GM12878 (cell line): Measurements from ENCODE around the gene ZBED4. TPM values are rescaled to one million over a fixed set of nuclear protein-coding genes. Genes with fewer than 3 reads are reported as not detected.

Experiments
- ATAC-seq: fragments of 200-7000 bp; cut with Tn5 transposase; 3 replicates; pipeline ENCODE4 v1.9.1; 2020; ENCODE audit warnings: mild to moderate bottlenecking, moderate library complexity
- BruUV-seq: library from RNA; stranded (reverse); fragments of 400-500 nt; replicated peaks from 2 replicates; lab custom pipeline; 2021; lab: Mats Ljungman, UMichigan
- CTCF ChIA-PET: fragments of 300-600 bp; sonication (Branson Sonifier 250); formaldehyde crosslinking; extraction: SDS; loops from one replicate; lab custom pipeline; 2021; ENCODE audit warnings: inconsistent platforms; lab: Yijun Ruan, JAX
- POLR2A ChIA-PET: fragments of 350-600 bp; formaldehyde crosslinking; extraction: SDS; loops from one replicate; lab custom pipeline; 2021; ENCODE audit warnings: inconsistent platforms; lab: Charles Lee
- RAD21 ChIA-PET: fragments of 300-600 bp; sonication (Branson Sonifier 250); formaldehyde crosslinking; loops from one replicate; lab custom pipeline; 2023; ENCODE audit warnings: antibody characterized with exemption; ENCODE audit not compliant: unreplicated experiment; lab: Charles Lee
- SMC1A ChIA-PET: fragments of 300-600 bp; sonication (Branson Sonifier 250); formaldehyde crosslinking; loops from one replicate; lab custom pipeline; 2023; ENCODE audit not compliant: unreplicated experiment, uncharacterized antibody; lab: Charles Lee
- DNase-seq: peaks from one replicate; pipeline ENCODE4 v3.0.0-alpha.2; 2011; ENCODE audit warnings: low read depth, low spot score
- FAIRE-seq: peaks from 3 replicates; lab custom pipeline; 2011; peaks lifted over from hg19 to GRCh38; lab: Jason Lieb, UNC
- H2AFZ ChIP-seq: 2 replicates; pipeline ENCODE4 v1.6.0; 2011; ENCODE audit warnings: low read depth, low read length, control low read depth; ENCODE audit not compliant: control insufficient read depth
- H3K27ac ChIP-seq: 2 replicates; pipeline ENCODE4 v1.5.1; 2011; ENCODE audit warnings: control low read depth; ENCODE audit not compliant: control insufficient read depth, insufficient read depth
- H3K27me3 ChIP-seq, 2 experiments: replicated peaks in 1 of 2; 2 replicates each; pipeline versions ENCODE4 v1.6.0 to v1.6.1; 2011; ENCODE audit warnings: low read length in 1 of 2; ENCODE audit not compliant: control insufficient read depth in 2 of 2, insufficient read depth in 2 of 2
- H3K36me3 ChIP-seq, 2 experiments: 2 replicates each; pipeline ENCODE4 v1.5.1; 2011; ENCODE audit warnings: low read length in 1 of 2; ENCODE audit not compliant: control insufficient read depth in 2 of 2, insufficient read depth in 2 of 2
- H3K4me1 ChIP-seq: 2 replicates; pipeline ENCODE4 v1.6.1; 2011; ENCODE audit warnings: mild to moderate bottlenecking, low read length, moderate library complexity, mixed read lengths; ENCODE audit not compliant: control insufficient read depth, insufficient read depth
- H3K4me2 ChIP-seq: 2 replicates; pipeline ENCODE4 v1.6.0; 2011; ENCODE audit warnings: control low read depth; ENCODE audit not compliant: control insufficient read depth, insufficient read depth
- H3K4me3 ChIP-seq: fragments of 200-600 bp; sonication (generic); 2 replicates; pipeline ENCODE4 v1.5.1; 2016
- H3K79me2 ChIP-seq: 2 replicates; pipeline ENCODE4 v1.6.0; 2011; ENCODE audit warnings: low read length; ENCODE audit not compliant: control insufficient read depth, insufficient read depth
- H3K9ac ChIP-seq: 2 replicates; pipeline ENCODE4 v1.8.0; 2011; ENCODE audit warnings: low read length, control low read depth, mixed read lengths; ENCODE audit not compliant: control insufficient read depth, insufficient read depth
- H3K9me3 ChIP-seq: replicated peaks from 3 replicates; pipeline ENCODE4 v1.5.1; 2011; ENCODE audit warnings: mild to moderate bottlenecking, low read length; ENCODE audit not compliant: control insufficient read depth, insufficient read depth
- H4K20me1 ChIP-seq: 2 replicates; pipeline ENCODE4 v1.6.0; 2011; ENCODE audit not compliant: control insufficient read depth, insufficient read depth
- BCL11A ChIP-seq: IDR thresholded peaks from 2 replicates; pipeline ENCODE4 v1.6.1; 2011; ENCODE audit warnings: low read depth, low read length
- HDGF ChIP-seq: fragments of 450-650 bp; IDR thresholded peaks from 2 replicates; pipeline ENCODE4 v1.6.1; 2016; ENCODE audit warnings: antibody characterized with exemption
- NRF1 ChIP-seq: conservative IDR thresholded peaks from 2 replicates; pipeline ENCODE4 v1.6.1; 2011; ENCODE audit warnings: mild to moderate bottlenecking, low read depth, low read length, improper control_type of control experiment
- POLR2A ChIP-seq: IDR thresholded peaks from 2 replicates; pipeline ENCODE4 v1.6.1; 2011; ENCODE audit warnings: low read depth, mild to moderate bottlenecking, low read length
- WGBS: methylation state at CpG from one replicate; pipeline ENCODE4 v1.1.6; 2016; ENCODE audit warnings: low lambda C conversion rate; ENCODE audit not compliant: insufficient replicate concordance, insufficient coverage; ENCODE audit errors: missing lambda C conversion rate; 5-methylcytosine and 5-hydroxymethylcytosine counted together
- in situ Hi-C: fragments of 300-500 bp; cut with MboI; formaldehyde crosslinking; loops from 9 replicates; pipeline ENCODE4 v1.14.3; 2018; ENCODE audit warnings: mixed read lengths
- intact Hi-C: fragments of 100-400 bp; cut with micrococcal nuclease; formaldehyde crosslinking; loops from one replicate; pipeline ENCODE4 v1.14.2; 2022; ENCODE audit not compliant: unreplicated experiment
- polyA plus RNA-seq, 11 experiments: library from polyadenylated mRNA; depleted of rRNA in 4 of 11; unstranded in 6 of 11; stranded (reverse) in 5 of 11; fragments of >200 nt; fragmentation: Nextera tagmentation in 4 of 11; fragmentation: Illumina TruSeq in 1 of 11; extraction: Ambion mirVana in 4 of 11; extraction: Trizol in 1 of 11; gene quantifications; 1 replicate in 1 of 11; 2 replicates in 10 of 11; pipeline versions ENCODE4 v1.2.1 to v1.2.3, GENCODE V29; 2011 to 2016; ENCODE audit warnings: inconsistent platforms in 2 of 11, missing spikeins in 2 of 11, low read depth in 1 of 11
- total RNA-seq, 4 experiments: library from RNA; depleted of rRNA in 3 of 4; stranded (reverse); fragments of >200 nt in 3 of 4; fragmentation: Illumina TruSeq in 1 of 4; extraction: Trizol in 1 of 4; gene quantifications; 2 replicates each; pipeline versions ENCODE4 v1.2.1 to v1.2.3, GENCODE V29; 2013 to 2021
- TF ChIP-seq, protein P1 (sequence below): IDR thresholded peaks from 2 replicates; pipeline ENCODE4 v1.6.1; 2012; ENCODE audit warnings: low read depth, low read length, improper control_type of control experiment

The ZBED4 gene
- total and polyA plus RNA-seq, 10 of the 15 experiments (the other 5 are each of a cell fraction or from before 2014, with no cell fraction given), result 2.3 to 21.6 (median 12.8) TPM

DNA sequence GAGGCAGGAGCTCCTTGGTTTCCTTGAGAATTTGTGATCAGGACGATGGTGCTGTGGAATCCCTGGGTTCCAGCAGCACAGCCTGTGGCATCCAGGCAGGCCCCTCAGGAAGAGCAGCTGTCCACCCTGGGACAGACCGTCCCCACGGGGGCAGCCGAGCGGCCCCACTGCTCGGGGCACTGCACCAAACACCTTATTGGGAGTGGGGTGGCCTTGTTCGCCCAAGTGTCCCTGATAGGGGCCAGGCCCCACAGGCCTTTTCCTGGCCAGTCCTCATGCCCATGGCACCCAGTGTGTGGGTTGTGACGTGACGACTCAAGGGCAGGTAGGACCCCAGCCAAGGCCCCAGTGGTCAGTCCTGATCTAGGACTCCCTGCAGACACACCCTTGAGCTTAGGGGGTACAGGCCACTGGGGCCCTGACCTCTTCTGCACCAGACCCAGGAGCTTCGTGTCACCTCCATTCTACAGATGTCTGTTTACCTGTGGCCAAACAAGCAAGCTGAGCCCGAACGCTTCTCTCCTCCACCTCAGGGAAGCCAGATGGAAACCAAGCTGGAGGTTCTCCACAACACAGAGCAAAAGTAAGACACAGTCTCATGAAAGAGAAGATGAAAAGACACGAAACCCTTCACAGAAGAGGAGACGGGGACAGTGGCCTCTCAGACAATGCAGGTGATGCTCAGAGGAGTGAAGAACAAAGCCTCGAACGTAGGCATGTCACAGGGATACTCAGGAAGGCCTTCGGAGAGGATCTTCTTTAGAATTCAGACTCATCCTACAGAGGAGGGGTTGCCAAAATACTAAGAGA lies 24.4 kb upstream of the ZBED4 start:
- RAD21 ChIA-PET, result interaction anchor here (1.3 kb wide), 1 partner anchor 10 kb away, joined by 3 read pairs; no protein-coding TSS in a partner anchor
- Histone ChIP-seq H3K4me3 (peak overlapping the region; percentile 56), H3K9ac (peak overlapping the region; percentile 31; the same call in 1 of the 2 replicates), H3K27ac (peak overlapping the region; percentile 61), H3K4me2 (peak overlapping the region; percentile 68), H3K9me3 (peaks cover 3% of the 10 kb centered on the region), H3K79me2 (peaks cover 30% of the 10 kb centered on the region), H3K27me3 (no peaks in the 10 kb centered on the region), H3K36me3 (no peaks in the 10 kb centered on the region), H2AFZ (peak overlapping the region; percentile 47; the same call in 1 of the 2 replicates), H4K20me1 (peaks cover 8% of the 10 kb centered on the region), H3K4me1 (peaks cover 32% of the 10 kb centered on the region)
- 74% methylated on average over 17 of the region's 17 CpGs for WGBS
- ATAC-seq, result peak; percentile 5
- no peak for FAIRE-seq
- DNase-seq, result no peak
- TF ChIP-seq HDGF (no peak), BCL11A (no peak), POLR2A (peak; percentile 0; the same call in 1 of the 2 replicates), NRF1 (no peak)
- TF ChIP-seq, protein P1, sequence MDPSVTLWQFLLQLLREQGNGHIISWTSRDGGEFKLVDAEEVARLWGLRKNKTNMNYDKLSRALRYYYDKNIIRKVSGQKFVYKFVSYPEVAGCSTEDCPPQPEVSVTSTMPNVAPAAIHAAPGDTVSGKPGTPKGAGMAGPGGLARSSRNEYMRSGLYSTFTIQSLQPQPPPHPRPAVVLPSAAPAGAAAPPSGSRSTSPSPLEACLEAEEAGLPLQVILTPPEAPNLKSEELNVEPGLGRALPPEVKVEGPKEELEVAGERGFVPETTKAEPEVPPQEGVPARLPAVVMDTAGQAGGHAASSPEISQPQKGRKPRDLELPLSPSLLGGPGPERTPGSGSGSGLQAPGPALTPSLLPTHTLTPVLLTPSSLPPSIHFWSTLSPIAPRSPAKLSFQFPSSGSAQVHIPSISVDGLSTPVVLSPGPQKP, result no peak
- SMC1A ChIA-PET, result interaction anchor here (0.8 to 1.4 kb wide), 5 partner anchors 9 to 52 kb away, joined by 3 to 5 read pairs (median 4); no protein-coding TSS in a partner anchor
- POLR2A ChIA-PET, result interaction anchor here (0.6 to 1.3 kb wide), 4 partner anchors 10 to 51 kb away, joined by 3 to 6 read pairs (median 4); no protein-coding TSS in a partner anchor
- intact Hi-C loops (no loop called here), in situ Hi-C loops (no loop called here)
- BruUV-seq, result no TSS peak
- CTCF ChIA-PET, result interaction anchor here (0.6 to 0.7 kb wide), 2 partner anchors 10 to 88 kb away, joined by 3 to 4 read pairs; no protein-coding TSS in a partner anchor
